SK-N-SH (cell line): ENCODE results near the gene SCAF11.

ENCODE experiments used
- CTCF ChIP-seq: fragments of 200-600 bp; sonication (generic); IDR thresholded peaks from 2 replicates; pipeline ENCODE4 v1.6.1; 2017; ENCODE audit warnings: antibody characterized with exemption, mild to moderate bottlenecking, moderate library complexity
- EZH2phosphoT487 ChIP-seq: fragments of 200-600 bp; sonication (generic); IDR thresholded peaks from 2 replicates; pipeline ENCODE4 v1.6.1; 2017; ENCODE audit warnings: low read depth, mixed run types, mild to moderate bottlenecking, antibody characterized with exemption, moderate library complexity, borderline replicate concordance
- JUND ChIP-seq: IDR thresholded peaks from 2 replicates; pipeline ENCODE4 v1.4.0; 2012
- MAX ChIP-seq: IDR thresholded peaks from 2 replicates; pipeline ENCODE4 v1.4.0; 2012; ENCODE audit warnings: low read depth
- MXI1 ChIP-seq: IDR thresholded peaks from 2 replicates; pipeline ENCODE4 v1.6.1; 2012; ENCODE audit warnings: mild to moderate bottlenecking, low read depth, low read length, improper control_type of control experiment
- POLR2AphosphoS5 ChIP-seq: IDR thresholded peaks from 2 replicates; pipeline ENCODE4 v1.6.1; 2012; ENCODE audit warnings: low read depth, low read length
- RXRA ChIP-seq: IDR thresholded peaks from 2 replicates; pipeline ENCODE4 v1.4.0; 2012; ENCODE audit warnings: low read depth, mild to moderate bottlenecking, borderline replicate concordance
- SIN3A ChIP-seq: IDR thresholded peaks from 2 replicates; pipeline ENCODE4 v1.6.1; 2012; ENCODE audit warnings: low read depth, mild to moderate bottlenecking, low read length, moderate library complexity, borderline replicate concordance
- SMC3 ChIP-seq: IDR thresholded peaks from 2 replicates; pipeline ENCODE4 v1.6.1; 2012; ENCODE audit warnings: low read depth, low read length, improper control_type of control experiment
- TEAD4 ChIP-seq: IDR thresholded peaks from 2 replicates; pipeline ENCODE4 v1.4.0; 2012; ENCODE audit warnings: mild to moderate bottlenecking, borderline replicate concordance; ENCODE audit not compliant: insufficient read depth
- YY1 ChIP-seq: IDR thresholded peaks from 2 replicates; pipeline ENCODE4 v1.4.0; 2012; ENCODE audit warnings: low read depth, mild to moderate bottlenecking

- TF ChIP-seq CTCF = no peak
- TF ChIP-seq MAX = no peak
- no peak for TF ChIP-seq POLR2AphosphoS5
- TF ChIP-seq MXI1 = no peak
- no peak for TF ChIP-seq JUND
- no peak for TF ChIP-seq EZH2phosphoT487
- no peak for TF ChIP-seq TEAD4
- TF ChIP-seq SIN3A = no peak
- TF ChIP-seq RXRA = no peak
- TF ChIP-seq YY1 = no peak
- no peak for TF ChIP-seq SMC3
Measured at GRCh38 chr12:45946435-45946834, 43.9 kb downstream of the SCAF11 start.
